GM19023 (cell line): ENCODE data around the gene ADARB1.

Source experiments
- ATAC-seq: cut with Tn5 transposase; IDR thresholded peaks from one replicate; pipeline ENCODE4 v1.9.1; 2021; ENCODE audit warnings: mild to moderate bottlenecking, moderate library complexity; ENCODE audit not compliant: unreplicated experiment

Gene ADARB1

DNA sequence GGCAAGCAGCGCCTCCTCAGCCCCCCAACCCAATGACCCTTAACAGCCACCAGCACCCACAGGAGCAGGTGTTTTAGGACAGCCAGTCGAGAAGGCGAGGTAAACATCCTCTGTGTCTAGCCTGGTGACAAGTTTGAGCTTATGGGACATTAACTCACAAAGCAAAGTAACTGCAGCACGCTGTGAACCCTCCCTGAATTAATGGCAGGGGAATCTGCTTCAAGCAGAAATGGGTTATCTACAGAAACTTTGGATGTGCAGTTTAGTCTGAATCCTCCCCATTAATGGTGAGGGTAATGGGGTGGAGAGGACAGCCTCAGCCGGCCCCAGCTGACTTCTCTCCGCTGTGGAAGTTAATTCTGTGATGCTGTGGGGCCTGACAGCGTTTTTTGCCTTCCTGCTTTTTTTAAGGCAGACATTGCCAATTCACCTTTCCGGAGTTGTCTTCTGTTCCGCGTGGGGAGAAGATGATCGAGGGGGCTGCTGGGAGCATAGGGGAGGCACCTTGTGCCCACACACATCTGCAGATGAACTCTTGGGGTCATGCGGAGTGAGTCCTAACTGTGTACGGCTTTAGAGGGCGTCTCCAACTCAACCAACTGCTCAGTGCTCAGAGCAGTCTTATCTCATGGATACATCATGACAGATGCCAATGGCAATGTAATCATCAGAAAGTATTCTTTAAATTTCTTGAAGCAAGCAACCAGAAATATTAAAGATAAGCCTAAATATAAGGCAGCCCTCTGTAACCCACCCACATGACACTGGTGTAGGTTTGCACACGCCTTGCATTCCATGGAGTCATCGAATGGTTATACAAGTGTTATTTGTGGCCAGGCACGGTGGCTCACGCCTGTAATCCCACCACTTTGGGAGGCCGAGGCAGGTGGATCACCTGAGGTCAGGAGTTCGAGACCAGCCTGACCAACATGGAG lies 172.3 kb downstream of the ADARB1 start:
- ATAC-seq: no peak

DNA sequence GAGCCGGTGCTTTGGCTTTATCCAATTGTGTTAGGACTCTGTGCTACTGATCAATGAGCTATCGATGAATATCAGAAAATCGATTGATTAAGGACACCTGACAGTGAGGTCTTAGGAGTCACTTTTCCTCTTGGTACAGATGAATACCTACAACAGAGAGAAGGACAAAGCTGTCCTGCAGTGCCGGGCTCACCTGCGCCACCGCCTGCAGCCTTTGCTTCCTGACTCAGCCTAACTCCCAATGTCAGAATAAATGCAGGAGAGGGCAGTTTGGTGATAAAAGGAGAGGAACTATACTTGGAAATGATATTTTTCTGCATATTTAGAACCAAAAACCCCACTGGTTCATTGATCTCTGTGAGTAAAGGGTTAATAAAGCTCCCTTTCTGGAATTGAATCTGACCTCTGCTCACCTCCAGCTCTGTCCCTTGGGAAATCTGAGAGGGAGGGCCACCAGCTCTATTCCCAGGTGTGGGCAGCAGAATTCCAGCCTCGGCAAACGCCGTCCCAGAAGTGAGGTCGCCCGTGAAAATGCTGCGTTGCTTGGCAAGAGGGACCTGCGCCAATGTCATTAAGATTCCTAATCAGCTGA lies 174.0 kb downstream of the ADARB1 start:
- no peak for ATAC-seq

DNA sequence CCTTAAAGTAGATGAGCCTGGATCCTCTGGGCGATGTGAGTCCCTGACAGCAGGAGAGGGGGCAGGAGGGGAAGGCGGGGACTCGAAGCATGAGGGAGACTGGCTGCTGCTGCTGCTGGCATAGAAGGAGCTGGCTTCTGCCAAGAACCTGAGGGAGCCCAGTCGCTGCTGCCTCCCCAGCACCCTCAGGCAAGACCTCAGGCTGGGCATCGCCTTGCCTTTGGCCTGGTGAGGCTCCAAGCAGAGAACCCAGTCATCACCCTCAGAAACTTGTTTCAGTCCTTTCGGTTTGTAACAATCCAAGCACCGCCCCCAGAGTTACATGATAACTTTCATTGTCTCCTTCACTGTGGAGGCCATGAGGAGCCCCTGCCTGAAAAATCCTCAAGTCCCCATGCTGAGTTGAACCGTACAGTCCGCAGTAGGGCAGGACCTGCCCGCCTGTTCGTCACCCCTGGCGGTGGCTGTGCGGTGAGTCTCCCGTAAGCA lies 174.6 kb downstream of the ADARB1 start:
- no peak for ATAC-seq

DNA sequence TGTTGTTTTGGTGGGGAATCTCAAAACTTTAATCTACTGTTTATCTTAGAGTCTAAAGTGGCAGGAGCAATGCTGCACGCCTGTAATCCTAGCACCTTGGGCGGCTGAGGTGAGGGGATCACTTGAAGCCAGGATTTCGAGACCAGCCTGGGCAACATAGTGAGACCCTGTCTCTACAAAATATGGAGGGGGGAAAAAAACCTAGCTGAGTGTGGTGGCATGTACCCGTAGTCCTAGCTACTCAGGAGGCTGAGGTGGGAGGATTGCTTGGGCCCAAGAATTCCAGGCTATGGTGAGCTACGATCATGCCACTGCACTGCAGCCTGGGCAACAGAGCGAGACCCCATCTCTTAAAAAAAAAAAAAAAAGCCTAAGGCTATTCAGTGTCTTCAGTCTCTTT lies 175.2 kb downstream of the ADARB1 start:
- ATAC-seq: no peak

DNA sequence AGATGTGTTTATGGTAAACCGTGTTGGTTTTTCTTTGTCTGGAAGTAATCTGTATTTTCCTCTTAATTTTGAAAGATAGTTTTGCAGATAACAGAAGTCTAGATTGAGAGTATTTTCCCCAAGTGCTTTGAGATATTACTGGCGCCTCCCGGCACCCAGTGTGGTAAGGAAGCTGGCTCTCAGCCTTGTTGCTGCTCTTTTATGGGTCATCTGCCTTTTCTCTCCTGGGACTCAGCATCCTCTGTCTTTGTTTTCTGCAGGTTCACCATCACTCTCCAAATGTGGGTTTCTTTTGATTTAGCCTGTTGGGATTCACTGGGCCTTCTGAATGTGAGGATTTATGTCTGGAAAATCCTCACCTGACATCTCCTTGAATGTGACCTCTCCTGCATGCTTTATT lies 175.9 kb downstream of the ADARB1 start:
- ATAC-seq: no peak

DNA sequence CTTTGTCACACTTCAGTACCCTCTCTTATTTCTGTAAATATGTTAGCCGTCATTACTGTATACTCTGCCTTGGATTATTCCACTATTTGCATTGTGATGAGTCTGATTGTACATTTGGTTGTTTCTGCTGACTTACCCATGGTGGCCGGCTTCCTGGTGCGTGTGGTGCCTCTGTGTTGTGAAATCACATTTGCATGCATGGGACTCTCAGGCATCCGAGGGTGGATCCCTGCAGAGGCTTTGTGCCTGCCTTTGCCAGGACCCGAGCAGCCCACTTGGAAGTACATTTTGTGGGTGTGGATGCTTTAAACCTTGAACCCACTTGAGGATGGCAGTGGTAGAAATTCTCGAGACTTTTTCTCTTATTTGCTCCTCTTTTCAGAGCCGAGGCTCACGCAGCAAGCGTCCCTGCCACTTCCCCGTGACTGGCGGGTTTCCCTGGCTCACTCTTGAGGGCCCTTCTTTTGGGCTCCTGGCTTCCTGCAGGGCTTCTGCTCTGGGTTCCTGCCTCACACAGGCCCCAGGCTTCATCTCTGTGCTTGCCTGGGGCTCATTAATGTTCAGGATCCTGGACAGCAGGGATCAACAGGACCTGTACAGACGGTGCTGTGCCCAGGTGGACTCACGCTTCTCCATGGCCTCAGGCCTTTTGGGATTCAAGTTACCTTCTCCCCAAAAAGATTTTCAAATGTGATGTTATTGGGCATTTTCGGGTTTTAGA lies 176.7 kb downstream of the ADARB1 start:
- no peak for ATAC-seq

DNA sequence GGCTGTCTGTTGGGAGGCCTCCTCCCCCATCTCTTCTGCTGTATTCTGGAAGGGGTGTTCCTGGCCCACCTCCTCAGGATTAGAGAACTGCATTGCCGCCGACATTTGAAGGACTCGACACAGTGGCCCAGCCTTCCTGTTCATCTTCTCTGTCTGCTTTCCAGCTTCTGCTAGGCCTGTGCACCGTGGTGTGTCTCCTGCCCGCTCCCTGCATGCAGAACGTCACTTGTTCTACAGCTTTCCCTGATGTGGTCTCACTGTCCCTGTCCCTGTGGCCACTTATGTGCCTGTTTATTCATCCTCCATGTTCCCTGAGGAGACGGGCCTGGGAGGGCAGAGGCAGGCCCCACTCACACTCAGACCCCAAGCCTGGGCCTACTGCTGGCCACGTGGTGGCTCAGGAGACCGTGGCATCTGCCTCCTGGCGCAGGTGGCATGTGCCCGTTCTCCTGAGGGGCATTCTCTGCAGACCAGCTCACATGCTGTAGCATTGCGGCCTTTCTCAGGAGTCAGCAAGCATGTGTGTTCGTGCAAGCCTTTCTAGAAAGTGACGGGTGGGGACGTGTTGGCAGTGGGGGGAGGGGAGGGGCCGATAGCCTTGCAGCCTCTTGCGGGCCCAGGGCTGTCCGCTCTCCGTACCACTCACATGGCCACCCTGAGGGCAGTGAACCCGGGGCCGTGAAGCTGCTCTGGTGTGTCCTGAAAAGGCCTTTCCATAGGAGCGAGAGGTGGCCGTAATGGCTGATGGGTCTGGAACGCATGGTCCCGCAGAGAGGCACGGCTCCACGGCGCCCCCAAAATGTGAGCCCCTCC lies 177.5 kb downstream of the ADARB1 start:
- ATAC-seq: no peak

DNA sequence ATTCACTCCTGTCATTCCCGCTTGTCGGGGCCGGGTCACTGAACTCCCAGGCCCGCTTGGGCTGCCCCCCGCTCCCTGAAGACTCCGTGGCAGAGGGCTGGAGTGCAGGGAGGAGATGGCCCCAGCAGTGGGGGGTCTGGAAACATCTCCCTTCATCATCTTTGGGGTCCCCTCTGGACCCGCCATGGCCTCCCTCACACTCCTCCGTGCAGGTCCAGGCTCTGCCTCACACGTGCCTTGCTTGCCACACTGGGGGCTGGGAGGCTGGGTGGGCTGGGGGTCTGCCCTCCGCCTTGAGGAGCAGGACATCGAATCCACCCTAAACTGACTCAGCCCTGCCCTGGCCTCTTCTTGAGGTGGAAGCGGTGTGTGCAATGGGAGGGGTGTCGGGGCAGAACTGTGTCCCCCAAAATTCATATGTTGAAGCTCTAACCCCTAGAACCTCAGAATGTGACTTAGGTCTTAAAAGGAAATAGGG lies 178.1 kb downstream of the ADARB1 start:
- ATAC-seq: no peak

DNA sequence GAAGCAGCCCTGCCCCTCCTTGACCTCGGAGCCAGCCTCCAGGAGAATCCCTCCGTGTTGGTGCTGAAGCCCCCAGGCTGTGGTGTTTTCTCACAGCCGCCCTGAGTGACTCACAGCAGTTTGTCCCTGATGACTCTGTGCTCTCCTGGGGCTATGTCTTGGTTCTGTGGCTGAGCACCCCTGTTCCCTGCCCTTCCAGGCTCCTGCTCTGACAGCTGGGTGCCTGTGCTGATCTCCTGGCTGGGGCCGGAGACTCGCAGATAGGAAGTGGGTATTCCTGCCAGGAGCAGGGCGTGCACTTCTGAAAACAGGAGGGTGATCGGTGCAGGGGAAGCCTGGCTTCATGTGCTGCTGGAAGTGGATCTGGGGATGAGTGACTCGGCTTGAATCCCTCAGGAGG lies 178.8 kb downstream of the ADARB1 start:
- ATAC-seq: no peak

DNA sequence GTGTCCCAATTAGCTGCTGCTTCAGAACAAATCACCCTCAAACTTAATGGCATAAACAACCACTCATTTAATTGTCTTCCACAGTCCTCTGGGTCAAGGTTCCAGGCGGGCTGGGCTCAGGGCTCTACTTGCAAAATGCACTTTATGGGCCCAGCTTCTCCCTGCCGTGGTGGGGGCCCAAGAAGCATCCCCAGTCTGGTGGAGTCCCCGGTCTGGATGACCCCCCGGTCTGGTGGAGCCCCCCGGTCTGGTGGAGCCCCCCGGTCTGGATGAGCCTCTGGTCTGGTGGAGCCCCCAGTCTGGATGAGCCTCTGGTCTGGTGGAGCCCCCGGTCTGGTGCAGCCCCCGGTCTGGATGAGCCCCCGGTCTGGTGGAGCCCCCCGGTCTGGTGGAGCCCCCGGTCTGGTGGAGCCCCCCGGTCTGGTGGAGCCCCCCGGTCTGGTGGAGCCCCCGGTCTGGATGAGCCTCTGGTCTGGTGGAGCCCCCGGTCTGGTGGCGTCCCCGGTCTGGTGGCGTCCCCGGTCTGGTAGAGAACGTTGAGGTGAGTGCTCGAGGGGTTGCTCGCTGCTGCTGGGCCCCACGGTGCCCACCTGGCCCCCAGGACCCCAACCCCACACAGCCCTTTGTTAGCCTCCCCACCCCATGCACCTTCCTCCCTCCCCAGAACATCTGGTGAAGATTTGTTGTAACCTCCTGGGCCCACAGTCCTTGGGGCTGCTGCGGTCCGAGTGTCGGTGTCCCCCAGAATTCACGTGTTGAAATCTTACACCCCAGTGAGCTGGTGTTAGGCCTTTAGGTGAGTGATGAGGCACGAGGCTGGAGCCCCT lies 179.5 kb downstream of the ADARB1 start:
- no peak for ATAC-seq

DNA sequence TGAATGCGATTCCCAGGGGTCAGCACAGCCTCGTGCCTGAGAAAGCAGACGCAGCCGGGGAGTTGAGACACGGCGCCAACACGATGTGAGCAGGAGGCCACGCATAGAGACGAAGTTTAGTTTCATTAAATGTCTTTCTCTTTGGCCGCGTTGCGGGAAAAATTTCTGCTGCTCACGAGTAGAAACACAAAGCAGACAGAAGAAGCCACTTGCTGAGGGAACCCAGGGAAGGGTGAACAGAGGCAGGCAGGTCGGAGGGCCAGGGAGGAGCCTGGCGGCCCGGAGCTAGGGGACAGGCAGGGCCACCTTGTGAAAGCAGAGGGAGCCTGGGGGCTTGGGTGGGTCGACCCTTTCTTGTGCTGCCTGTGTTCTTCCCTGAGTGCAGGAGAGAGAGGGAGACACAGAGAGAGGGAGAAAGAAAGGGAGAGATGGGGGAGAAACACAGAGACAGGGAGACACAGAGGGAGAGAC lies 180.1 kb downstream of the ADARB1 start:
- no peak for ATAC-seq

DNA sequence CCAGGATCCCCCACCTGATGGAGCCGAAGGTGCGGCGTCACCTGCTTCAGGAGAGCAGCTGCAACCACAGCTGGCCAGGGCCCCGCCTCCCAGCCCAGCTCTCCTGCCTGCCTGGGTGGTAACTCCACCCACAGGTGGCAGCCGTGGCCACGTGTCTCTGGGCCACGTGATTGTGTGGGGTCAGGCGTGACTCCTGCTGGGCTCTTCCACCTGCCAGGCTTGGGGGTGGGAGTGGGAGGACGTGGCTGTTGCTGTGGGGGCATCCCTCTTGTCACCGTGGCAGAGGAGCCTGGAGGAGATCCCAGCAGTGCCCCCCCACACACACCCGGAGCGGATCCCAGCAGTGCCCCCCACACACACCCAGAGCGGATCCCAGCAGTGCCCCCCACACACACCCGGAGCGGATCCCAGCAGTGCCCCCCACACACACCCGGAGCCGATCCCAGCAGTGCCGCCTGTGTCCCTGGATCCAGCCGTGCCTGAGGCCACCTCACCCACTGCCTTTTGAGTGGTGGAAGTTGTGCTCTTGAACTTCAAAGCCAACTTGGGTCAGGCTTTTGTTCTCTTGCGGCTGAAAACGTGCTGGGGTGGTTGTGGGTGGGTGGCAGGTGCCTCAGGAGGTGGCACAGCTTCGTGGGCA lies 181.1 kb downstream of the ADARB1 start:
- ATAC-seq: no peak

DNA sequence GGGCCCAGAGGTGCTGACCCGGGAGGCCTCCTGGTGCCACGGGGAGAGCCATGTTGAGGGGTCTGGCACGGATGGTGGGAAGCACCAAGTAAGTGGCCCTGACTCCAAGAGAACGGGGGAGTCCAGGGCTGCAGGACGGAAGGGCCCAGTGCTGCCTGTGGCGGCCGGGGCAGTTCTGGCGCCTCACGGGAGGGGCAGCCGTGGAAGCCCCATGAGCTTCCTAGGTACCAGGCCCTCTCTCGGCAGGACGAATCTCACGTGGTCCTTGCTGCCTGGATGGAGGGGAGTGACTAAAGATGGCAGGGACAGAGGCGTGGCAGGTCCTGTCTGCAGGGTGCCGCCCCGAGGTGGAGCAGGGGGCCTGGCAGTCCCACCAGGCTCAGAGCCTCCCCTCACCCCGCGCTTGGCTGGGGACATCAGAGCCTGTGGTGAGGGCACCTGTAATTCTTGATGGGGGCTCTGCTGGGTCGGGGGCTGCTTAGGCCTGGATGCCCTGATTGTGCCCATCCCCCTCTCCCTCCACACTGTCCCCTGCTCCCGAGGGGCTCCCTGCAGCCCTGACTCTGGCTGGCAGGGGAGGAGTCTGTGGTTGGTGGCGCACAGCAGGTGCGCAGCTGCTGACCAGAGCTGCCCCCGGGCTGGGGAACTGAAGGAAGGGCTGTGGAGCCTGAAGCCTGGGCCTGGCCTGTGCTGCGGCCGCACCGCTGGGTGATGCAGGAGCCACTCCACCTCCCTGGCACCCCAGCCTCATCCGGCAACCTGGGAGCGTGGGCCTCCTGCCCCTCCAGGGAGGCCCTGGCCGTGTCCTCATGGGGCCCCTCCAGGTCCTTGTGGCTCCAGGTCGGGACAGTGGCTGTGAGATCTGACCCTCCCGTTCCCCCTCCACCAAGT lies 181.9 kb downstream of the ADARB1 start:
- no peak for ATAC-seq

DNA sequence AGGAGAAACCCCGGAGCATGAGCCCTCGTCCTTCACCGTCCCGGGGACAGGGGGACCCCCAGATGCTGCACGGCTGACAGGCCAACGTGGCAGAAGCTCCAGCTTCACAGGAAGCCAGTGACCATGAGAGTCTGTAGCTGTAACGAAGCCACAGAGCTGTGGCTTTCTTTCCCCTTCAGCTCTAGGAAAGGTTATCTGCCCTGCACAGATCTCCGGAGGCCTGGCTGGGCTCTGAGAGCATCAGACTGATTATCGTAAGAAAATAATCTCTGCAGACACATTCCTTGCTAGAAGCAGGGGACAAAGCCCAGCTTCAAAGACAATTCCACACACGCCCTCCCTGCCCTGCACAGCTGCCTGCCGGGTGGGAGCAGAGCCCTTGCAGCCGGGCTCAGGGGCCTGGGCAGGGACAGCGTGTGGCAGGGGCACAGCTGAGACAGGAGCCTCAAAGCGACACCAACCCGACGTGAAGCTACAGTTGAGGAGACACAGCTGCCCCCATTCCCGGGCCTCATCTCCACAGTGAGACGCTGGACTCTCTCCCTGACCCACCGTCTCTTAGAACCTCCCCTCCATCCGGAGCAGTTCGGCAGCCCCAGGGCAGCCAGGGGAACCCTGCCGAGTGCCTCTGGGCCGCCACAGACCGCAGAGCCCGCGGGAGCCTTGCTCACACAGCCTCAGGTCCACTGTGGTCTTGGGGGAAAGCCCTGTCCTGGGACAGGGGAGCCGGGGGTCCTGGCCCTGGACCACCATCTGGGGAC lies 182.7 kb downstream of the ADARB1 start:
- no peak for ATAC-seq

DNA sequence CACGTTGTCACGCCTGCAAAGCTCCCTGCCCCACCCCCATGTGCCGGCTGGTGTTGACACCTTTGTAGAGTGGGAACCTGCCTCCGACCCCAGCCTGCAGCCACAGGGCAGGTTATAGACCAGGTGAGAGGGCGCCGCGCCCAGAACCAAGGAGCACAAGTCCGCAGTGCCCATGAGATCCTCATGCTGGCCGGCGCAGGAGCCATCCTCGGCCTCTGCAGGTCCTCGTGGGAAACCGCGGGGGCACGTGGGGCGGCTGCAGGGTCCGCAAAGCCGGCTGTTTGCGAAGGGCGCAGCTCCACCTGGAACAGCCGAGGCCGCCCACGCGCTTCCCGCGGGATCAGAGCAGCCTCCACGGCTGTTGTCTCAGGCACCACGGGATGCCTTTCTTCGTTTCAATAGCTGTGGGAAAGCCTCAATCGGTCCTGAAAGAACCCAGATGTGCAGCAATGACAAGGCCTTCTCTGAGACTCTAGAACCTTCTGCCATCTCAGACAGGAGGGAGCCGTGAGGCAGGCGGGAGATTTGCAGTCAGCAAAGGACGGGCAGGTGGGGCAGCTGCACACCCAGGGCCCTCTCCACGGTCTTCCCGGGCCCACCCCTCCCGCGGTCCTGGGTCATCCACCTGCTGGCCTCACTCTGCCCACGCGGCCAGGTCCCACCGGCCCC lies 183.4 kb downstream of the ADARB1 start:
- no peak for ATAC-seq

DNA sequence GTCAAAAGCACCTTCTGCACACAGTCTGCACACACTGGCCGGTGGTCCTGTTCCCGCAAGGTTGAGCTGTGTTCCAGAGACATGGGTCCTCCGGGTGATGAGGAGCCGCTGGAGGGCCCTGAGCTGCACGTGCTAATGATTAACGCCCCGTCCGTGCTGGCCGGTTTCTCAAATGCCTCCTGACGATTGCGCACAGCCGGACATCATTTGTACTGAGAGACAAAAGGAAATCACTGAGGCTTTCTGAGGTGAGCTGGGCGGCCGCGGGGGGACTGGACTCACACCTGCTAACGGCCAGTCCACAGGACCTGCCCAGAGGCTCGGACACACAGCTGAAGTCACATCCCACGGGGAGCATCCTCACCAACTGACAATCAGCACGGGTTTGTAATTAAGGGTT lies 184.1 kb downstream of the ADARB1 start:
- ATAC-seq: no peak
